HG02840 (cell line): Measurements from ENCODE around the gene OXT.
A peak's percentile ranks its signal among the peaks of the same experiment; 100 is the strongest.
"Not testable (repeated sequence)": the region's sequence is repeated elsewhere in the genome, so short reads cannot be mapped to it uniquely, and the experiment has no call there.

Source experiments
- ATAC-seq: cut with Tn5 transposase; IDR thresholded peaks from one replicate; pipeline ENCODE4 v1.9.1; 2021; ENCODE audit warnings: mild to moderate bottlenecking, moderate library complexity, moderate number of reproducible peaks; ENCODE audit not compliant: unreplicated experiment, low FRiP score

The OXT gene

GRCh38 chr20:3071610-3072529 lies at the start of gene OXT:
Gene OXT, plus strand, starts transcription at chr20:3071620. Its CDS starts 36 bp downstream, at chr20:3071656.
- ATAC-seq = no peak

GRCh38 chr20:3021777-3022176 lies 49.6 kb upstream of the OXT start:
- ATAC-seq = no peak

- ATAC-seq = not testable (repeated sequence)
Measured at GRCh38 chr20:3022559-3023490, 48.6 kb upstream of the OXT start.

GRCh38 chr20:3027987-3028386 lies 43.4 kb upstream of the OXT start:
- ATAC-seq = no peak

- no peak for ATAC-seq
Measured at GRCh38 chr20:3031524-3032147, 39.8 kb upstream of the OXT start.

GRCh38 chr20:3032624-3033023 lies 38.8 kb upstream of the OXT start:
- no peak for ATAC-seq

GRCh38 chr20:3037654-3038053 lies 33.8 kb upstream of the OXT start:
- no peak for ATAC-seq

GRCh38 chr20:3038454-3038853 lies 33.0 kb upstream of the OXT start:
- no peak for ATAC-seq

GRCh38 chr20:3039426-3039825 lies 32.0 kb upstream of the OXT start:
- no peak for ATAC-seq

GRCh38 chr20:3040086-3040485 lies 31.3 kb upstream of the OXT start:
- ATAC-seq = no peak

GRCh38 chr20:3041854-3042409 lies 29.5 kb upstream of the OXT start:
- ATAC-seq = no peak

GRCh38 chr20:3042625-3043024 lies 28.8 kb upstream of the OXT start:
- no peak for ATAC-seq

GRCh38 chr20:3043322-3043721 lies 28.1 kb upstream of the OXT start, which contains the start of gene GNRH2:
Gene GNRH2, plus strand, starts transcription at chr20:3043622. Its CDS starts 793 bp downstream, at chr20:3044415.
- ATAC-seq = no peak

GRCh38 chr20:3044336-3044965 lies 27.0 kb upstream of the OXT start:
- ATAC-seq = no peak

GRCh38 chr20:3045042-3045815 lies 26.2 kb upstream of the OXT start:
- peak; percentile 45 for ATAC-seq

- ATAC-seq = peak; percentile 87
Measured at GRCh38 chr20:3045816-3046676, 25.4 kb upstream of the OXT start, which contains the start of gene MRPS26. Gene MRPS26, plus strand, starts transcription at chr20:3046052. Its CDS starts 17 bp downstream, at chr20:3046069.

GRCh38 chr20:3046677-3047462 lies 24.6 kb upstream of the OXT start:
- ATAC-seq = no peak
